GM18858 (cell line): ENCODE data around the gene RALGPS1.

Experiments
- ATAC-seq: cut with Tn5 transposase; IDR thresholded peaks from one replicate; pipeline ENCODE4 v1.9.1; 2021; ENCODE audit not compliant: unreplicated experiment

Gene RALGPS1

GRCh38 chr9:127148014-127148413, 233.4 kb downstream of the RALGPS1 start:
- no peak for ATAC-seq

- no peak for ATAC-seq
Measured at GRCh38 chr9:127149010-127149409, 234.4 kb downstream of the RALGPS1 start.

- ATAC-seq, result no peak
Measured at GRCh38 chr9:127149463-127150390, 235.1 kb downstream of the RALGPS1 start.

GRCh38 chr9:127153501-127153900, 238.9 kb downstream of the RALGPS1 start:
- ATAC-seq, result no peak

- no peak for ATAC-seq
Measured at GRCh38 chr9:127154003-127154389, 239.4 kb downstream of the RALGPS1 start.

GRCh38 chr9:127154390-127155191, 240.0 kb downstream of the RALGPS1 start:
- ATAC-seq, result no peak

- ATAC-seq, result no peak
Measured at GRCh38 chr9:127155314-127155960, 240.9 kb downstream of the RALGPS1 start.

GRCh38 chr9:127158786-127159324, 244.3 kb downstream of the RALGPS1 start:
- no peak for ATAC-seq

GRCh38 chr9:127159325-127159801, 244.8 kb downstream of the RALGPS1 start:
- ATAC-seq, result no peak

GRCh38 chr9:127159949-127160610, 245.5 kb downstream of the RALGPS1 start:
- ATAC-seq, result no peak

GRCh38 chr9:127161081-127161624, 246.6 kb downstream of the RALGPS1 start:
- ATAC-seq, result no peak

- ATAC-seq, result no peak
Measured at GRCh38 chr9:127162046-127162863, 247.7 kb downstream of the RALGPS1 start.

GRCh38 chr9:127162864-127163365, 248.3 kb downstream of the RALGPS1 start:
- no peak for ATAC-seq

- ATAC-seq, result no peak
Measured at GRCh38 chr9:127163409-127163808, 248.8 kb downstream of the RALGPS1 start.

- no peak for ATAC-seq
Measured at GRCh38 chr9:127165116-127165515, 250.5 kb downstream of the RALGPS1 start.

GRCh38 chr9:127166111-127166510, 251.5 kb downstream of the RALGPS1 start:
- ATAC-seq, result no peak

GRCh38 chr9:127166651-127167524, 252.3 kb downstream of the RALGPS1 start:
- ATAC-seq, result no peak
